ENCODE results near the gene ELAVL2. TPM values are rescaled to one million over a fixed set of nuclear protein-coding genes. Genes with fewer than 3 reads are reported as not detected.

Gene ELAVL2
- total and polyA plus RNA-seq, 9 of the 15 experiments (the other 6 are each of a cell fraction or from before 2014, with no cell fraction given) = not detected

DNA sequence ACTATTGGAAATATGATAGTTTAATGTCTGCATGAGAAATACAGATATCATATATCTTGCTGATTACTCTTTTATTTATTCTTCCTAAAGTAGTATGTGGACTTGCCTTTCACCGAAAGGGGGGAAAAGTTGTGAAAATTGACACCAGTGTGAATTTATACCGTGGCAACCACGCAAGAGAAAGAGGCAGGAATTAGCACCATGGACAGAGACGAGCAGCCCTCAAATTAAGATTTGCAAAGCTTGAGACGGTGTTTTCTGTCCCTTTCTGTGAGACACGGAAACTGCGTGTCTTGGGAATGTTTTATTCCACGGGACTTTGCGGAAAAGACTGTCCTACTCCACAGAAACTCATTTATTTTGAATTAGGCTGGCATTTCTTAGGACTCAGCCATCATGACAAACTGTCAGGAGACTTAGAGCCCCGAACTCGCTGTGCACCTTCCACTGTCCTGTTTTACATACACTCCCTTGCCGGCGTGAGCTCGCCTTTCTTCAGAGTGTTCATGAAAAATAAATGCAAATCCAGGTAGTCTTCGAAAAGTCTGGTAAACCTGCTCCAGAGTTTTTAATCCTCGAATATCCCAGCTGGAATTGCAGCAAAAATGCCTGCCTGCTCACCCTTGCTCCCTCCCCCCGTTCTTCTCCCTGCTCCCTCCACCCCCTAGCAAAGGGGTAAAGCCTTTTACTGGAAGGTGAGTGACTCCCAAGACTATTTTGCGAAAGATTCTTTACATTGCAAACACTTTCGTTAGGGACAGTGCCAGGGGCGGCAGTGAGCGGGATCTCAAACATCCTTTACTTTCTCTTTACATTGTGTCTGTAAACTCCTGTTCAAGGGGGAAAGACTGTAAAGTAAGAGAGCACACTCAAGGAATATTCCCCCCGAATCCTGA lies 3.8 kb upstream of the ELAVL2 start:
- no peak for DNase-seq (ENCODE audit: extremely low read depth in 1 of 4, low spot score in 3 of 4)
- H3K36me3 ChIP-seq (ENCODE audit: control insufficient read depth, insufficient read depth, low read length) = no peaks in the 10 kb centered on the region
- no peaks in the 10 kb centered on the region for H3K79me2 ChIP-seq (ENCODE audit: control insufficient read depth, insufficient read depth, low read length)
- H3K27me3 ChIP-seq (ENCODE audit: control insufficient read depth in 2 of 2, insufficient read depth in 2 of 2, low read length in 2 of 2) = no peaks in the 10 kb centered on the region
- in situ Hi-C loops (cut with MboI) (no loop called here), intact Hi-C loops (cut with micrococcal nuclease) (no loop called here)
- TF ChIP-seq, protein P1, sequence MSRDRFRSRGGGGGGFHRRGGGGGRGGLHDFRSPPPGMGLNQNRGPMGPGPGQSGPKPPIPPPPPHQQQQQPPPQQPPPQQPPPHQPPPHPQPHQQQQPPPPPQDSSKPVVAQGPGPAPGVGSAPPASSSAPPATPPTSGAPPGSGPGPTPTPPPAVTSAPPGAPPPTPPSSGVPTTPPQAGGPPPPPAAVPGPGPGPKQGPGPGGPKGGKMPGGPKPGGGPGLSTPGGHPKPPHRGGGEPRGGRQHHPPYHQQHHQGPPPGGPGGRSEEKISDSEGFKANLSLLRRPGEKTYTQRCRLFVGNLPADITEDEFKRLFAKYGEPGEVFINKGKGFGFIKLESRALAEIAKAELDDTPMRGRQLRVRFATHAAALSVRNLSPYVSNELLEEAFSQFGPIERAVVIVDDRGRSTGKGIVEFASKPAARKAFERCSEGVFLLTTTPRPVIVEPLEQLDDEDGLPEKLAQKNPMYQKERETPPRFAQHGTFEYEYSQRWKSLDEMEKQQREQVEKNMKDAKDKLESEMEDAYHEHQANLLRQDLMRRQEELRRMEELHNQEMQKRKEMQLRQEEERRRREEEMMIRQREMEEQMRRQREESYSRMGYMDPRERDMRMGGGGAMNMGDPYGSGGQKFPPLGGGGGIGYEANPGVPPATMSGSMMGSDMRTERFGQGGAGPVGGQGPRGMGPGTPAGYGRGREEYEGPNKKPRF (IDR thresholded peaks at IDR 0.05; ENCODE audit: low read depth, low read length) = no peak
- POLR2A ChIA-PET = no interaction called here
- no TSS peak for BruUV-seq (replicated peaks)
- H3K4me1 ChIP-seq (replicated peaks in 1 of 2; ENCODE audit: control insufficient read depth in 2 of 2, insufficient read depth in 2 of 2, low read length in 2 of 2) = no peaks in the 10 kb centered on the region
- no peak for FAIRE-seq
- no CpG with 5 or more reads among the region's 22 CpGs for WGBS (ENCODE audit: insufficient coverage, low coverage, missing lambda C conversion rate)
- no peak overlapping the region for H3K9ac ChIP-seq (ENCODE audit: insufficient read depth in 1 of 2, low read depth in 2 of 2, low read length in 2 of 2)
- CTCF ChIA-PET (ENCODE audit: low intra/inter-chr PET ratio) = no interaction called here
- H3K9me1 ChIP-seq (ENCODE audit: control insufficient read depth, insufficient read depth, low read length) = no peaks in the 10 kb centered on the region
- no peak for ATAC-seq
- H3K4me2 ChIP-seq (ENCODE audit: insufficient read depth, low read length) = no peak overlapping the region
- H2AFZ ChIP-seq (ENCODE audit: low read depth, low read length) = no peak overlapping the region
- H3K27ac ChIP-seq (ENCODE audit: extremely low read depth, low read depth, low read length) = no peak overlapping the region
- H4K20me1 ChIP-seq (replicated peaks; ENCODE audit: control insufficient read depth, insufficient read depth, low read length) = no peaks in the 10 kb centered on the region
- H3K4me3 ChIP-seq = no peak overlapping the region
- no peaks in the 10 kb centered on the region for H3K9me3 ChIP-seq (replicated peaks; ENCODE audit: control insufficient read depth, insufficient read depth, low read depth, low read length)

DNA sequence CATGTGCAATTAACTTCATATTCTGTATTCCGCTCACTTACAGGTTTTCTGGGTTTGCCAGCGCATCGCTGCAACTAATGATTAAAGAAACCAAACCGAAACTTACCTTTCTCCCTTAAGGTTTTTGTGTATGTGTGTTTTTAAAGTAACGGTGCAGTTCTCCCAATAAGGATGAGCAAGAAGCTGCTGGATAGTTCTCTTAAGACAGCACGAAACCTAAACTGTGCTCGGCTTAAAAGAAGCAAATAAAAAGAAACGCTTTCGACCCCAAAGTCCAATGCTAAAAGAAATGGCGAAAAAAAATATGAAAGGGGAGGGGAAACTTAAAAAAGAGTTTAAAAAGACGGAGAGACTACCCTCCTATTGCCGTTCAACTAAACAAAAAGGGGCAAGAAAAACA lies 340 bp downstream of the ELAVL2 start:
- no peak overlapping the region for H3K4me3 ChIP-seq
- H2AFZ ChIP-seq (ENCODE audit: low read depth, low read length) = no peak overlapping the region
- H3K9me3 ChIP-seq (replicated peaks; ENCODE audit: control insufficient read depth, insufficient read depth, low read depth, low read length) = no peaks in the 10 kb centered on the region
- in situ Hi-C loops (cut with MboI) = no loop called here
- ATAC-seq (no peak), FAIRE-seq (no peak), DNase-seq (ENCODE audit: extremely low read depth in 1 of 4, low spot score in 3 of 4) (no peak)
- ChIA-PET POLR2A (no interaction called here), CTCF (ENCODE audit: low intra/inter-chr PET ratio) (no interaction called here)
- H3K27me3 ChIP-seq (ENCODE audit: control insufficient read depth in 2 of 2, insufficient read depth in 2 of 2, low read length in 2 of 2) = no peaks in the 10 kb centered on the region
- H3K9ac ChIP-seq (ENCODE audit: insufficient read depth in 1 of 2, low read depth in 2 of 2, low read length in 2 of 2) = no peak overlapping the region
- no peaks in the 10 kb centered on the region for H3K79me2 ChIP-seq (ENCODE audit: control insufficient read depth, insufficient read depth, low read length)
- intact Hi-C loops (cut with micrococcal nuclease) = no loop called here
- no peak overlapping the region for H3K27ac ChIP-seq (ENCODE audit: extremely low read depth, low read depth, low read length)
- no peak overlapping the region for H3K4me2 ChIP-seq (ENCODE audit: insufficient read depth, low read length)
- H3K4me1 ChIP-seq (replicated peaks in 1 of 2; ENCODE audit: control insufficient read depth in 2 of 2, insufficient read depth in 2 of 2, low read length in 2 of 2) = no peaks in the 10 kb centered on the region
- no CpG with 5 or more reads among the region's 12 CpGs for WGBS (ENCODE audit: insufficient coverage, low coverage, missing lambda C conversion rate)
- H3K36me3 ChIP-seq (ENCODE audit: control insufficient read depth, insufficient read depth, low read length) = no peaks in the 10 kb centered on the region
- H4K20me1 ChIP-seq (replicated peaks; ENCODE audit: control insufficient read depth, insufficient read depth, low read length) = no peaks in the 10 kb centered on the region
- no peaks in the 10 kb centered on the region for H3K9me1 ChIP-seq (ENCODE audit: control insufficient read depth, insufficient read depth, low read length)
- no TSS peak for BruUV-seq (replicated peaks)
- TF ChIP-seq ZBTB8A (IDR thresholded peaks at IDR 0.05; ENCODE audit: partially characterized antibody) (no peak), MAZ (CRISPR knock-in tag; conservative IDR thresholded peaks at IDR 0.05 in 1 of 2, IDR thresholded peaks at IDR 0.05 in 1 of 2) (no peak), PATZ1 (CRISPR knock-in tag; IDR thresholded peaks at IDR 0.05; ENCODE audit: borderline replicate concordance) (no peak), KLF16 (IDR thresholded peaks at IDR 0.05) (no peak), POLR3A (IDR thresholded peaks at IDR 0.05; ENCODE audit: borderline replicate concordance, extremely low read depth, insufficient read depth, insufficient read length) (no peak), HSF4 (CRISPR knock-in tag; IDR thresholded peaks at IDR 0.05; ENCODE audit: borderline replicate concordance) (no peak), TRIM24 (IDR thresholded peaks at IDR 0.05) (no peak), L3MBTL2 (IDR thresholded peaks at IDR 0.05) (no peak)
